Kidney (tissue), 14 donors: ENCODE results near the gene ZBTB17. TPM values are rescaled to one million over a fixed set of nuclear protein-coding genes. Genes with fewer than 3 reads are reported as not detected.
"Not testable (repeated sequence)": the region's sequence is repeated elsewhere in the genome, so short reads cannot be mapped to it uniquely, and the experiment has no call there.

Experiments
- DNase-seq, 5 donors: peaks; one replicate each; pipeline ENCODE4 v3.0.0-alpha.2; 2013 to 2020
- FAIRE-seq: peaks from 2 replicates; lab custom pipeline; 2012; peaks lifted over from hg19 to GRCh38; lab: Jason Lieb, UNC
- H3K27ac ChIP-seq, 2 donors: one replicate each; pipeline ENCODE4 v1.7.0; 2013; ENCODE audit warnings: low read depth in 2 of 2, low read length in 2 of 2, inconsistent platforms in 1 of 2
- H3K27me3 ChIP-seq: one replicate; pipeline ENCODE4 v1.7.1; 2013; ENCODE audit warnings: low read length, inconsistent platforms; ENCODE audit not compliant: control insufficient read depth, insufficient read depth
- H3K36me3 ChIP-seq, 3 donors: one replicate each; pipeline versions ENCODE4 v1.7.0 to v1.7.1; 2013; ENCODE audit warnings: low read length in 3 of 3, control low read depth in 1 of 3, inconsistent platforms in 1 of 3; ENCODE audit not compliant: insufficient read depth in 3 of 3, control insufficient read depth in 2 of 3
- H3K4me1 ChIP-seq, 3 donors: one replicate each; pipeline versions ENCODE4 v1.7.0 to v1.7.1; 2013; ENCODE audit warnings: low read length in 3 of 3, inconsistent platforms in 1 of 3, low read depth in 1 of 3; ENCODE audit not compliant: control insufficient read depth in 2 of 3, insufficient read depth in 2 of 3
- H3K4me3 ChIP-seq, 3 donors: one replicate each; pipeline versions ENCODE4 v1.7.0 to v1.8.1; 2013; ENCODE audit warnings: low read length in 3 of 3, control low read depth in 1 of 3, inconsistent platforms in 1 of 3
- H3K9ac ChIP-seq, 3 donors: one replicate each; pipeline versions ENCODE4 v1.7.0 to v1.7.1; 2013; ENCODE audit warnings: low read length in 3 of 3, control low read depth in 1 of 3, inconsistent platforms in 1 of 3
- H3K9me3 ChIP-seq, 3 donors: one replicate each; pipeline versions ENCODE4 v1.7.0 to v1.7.1; 2013; ENCODE audit warnings: low read length in 3 of 3, control low read depth in 1 of 3, inconsistent platforms in 1 of 3; ENCODE audit not compliant: control insufficient read depth in 2 of 3, insufficient read depth in 1 of 3
- intact Hi-C: fragments of 100-400 bp; cut with DNase I; formaldehyde crosslinking; loops from one replicate; pipeline ENCODE4 v1.11.1; 2022
- polyA plus RNA-seq: library from polyadenylated mRNA; stranded (reverse); fragments of 350-450 nt; fragmentation: Illumina TruSeq; extraction: RNeasy Lipid Tissue Mini Kit (QIAGEN cat#74804); gene quantifications from one replicate; pipeline ENCODE4 v1.2.3, GENCODE V29; 2014; ENCODE audit warnings: low read depth, low replicate concordance; ENCODE audit not compliant: insufficient read depth
- total RNA-seq: library from RNA; stranded (reverse); fragmentation: NEBNext Ultra II Directional; extraction: Animal tissue kit (Norgen Biotek cat#: 25700); gene quantifications from one replicate; pipeline ENCODE4 v1.2.1, GENCODE V29; 2021
- TF ChIP-seq, protein P1 (sequence below): IDR thresholded peaks from 3 replicates; pipeline ENCODE4 v1.5.1; 2012; ENCODE audit warnings: mild to moderate bottlenecking, moderate library complexity, borderline replicate concordance; ENCODE audit not compliant: insufficient read depth; ENCODE audit errors: extremely low read depth
- donor health status: control.
- donor health status: control.
- donor health status: control.
- donor health status: control.
- donor health status: control.
- donor health status: DM: yes; HTN: yes; CAD: no.
- donor health status: Normal renal cell carcinoma (clear cell type).

Gene ZBTB17
- total and polyA plus RNA-seq, 2 donors from 2014 or later, result 33.1 to 41.5 TPM

DNA sequence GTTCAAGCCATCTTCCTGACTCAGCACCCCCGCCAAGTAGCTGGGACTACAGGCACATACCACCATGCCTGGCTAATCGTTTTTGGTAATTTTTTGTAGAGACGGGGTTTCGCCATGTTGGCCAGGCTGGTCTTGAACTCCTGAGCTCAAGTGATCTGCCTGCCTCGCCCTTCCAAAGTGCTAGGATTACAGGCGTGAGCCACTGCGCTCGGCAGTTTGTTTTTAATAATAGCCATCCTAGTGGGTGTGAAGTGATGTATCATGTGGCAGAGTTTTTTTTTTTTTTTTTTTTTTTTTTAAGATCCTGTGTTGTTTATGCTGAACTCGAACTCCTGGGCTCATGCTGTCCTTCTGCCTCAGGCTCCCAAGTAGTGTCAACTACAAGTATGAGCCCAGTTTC, 76.6 kb downstream of the ZBTB17 start:
- no peak overlapping the region for H3K9ac ChIP-seq
- no peak for FAIRE-seq

DNA sequence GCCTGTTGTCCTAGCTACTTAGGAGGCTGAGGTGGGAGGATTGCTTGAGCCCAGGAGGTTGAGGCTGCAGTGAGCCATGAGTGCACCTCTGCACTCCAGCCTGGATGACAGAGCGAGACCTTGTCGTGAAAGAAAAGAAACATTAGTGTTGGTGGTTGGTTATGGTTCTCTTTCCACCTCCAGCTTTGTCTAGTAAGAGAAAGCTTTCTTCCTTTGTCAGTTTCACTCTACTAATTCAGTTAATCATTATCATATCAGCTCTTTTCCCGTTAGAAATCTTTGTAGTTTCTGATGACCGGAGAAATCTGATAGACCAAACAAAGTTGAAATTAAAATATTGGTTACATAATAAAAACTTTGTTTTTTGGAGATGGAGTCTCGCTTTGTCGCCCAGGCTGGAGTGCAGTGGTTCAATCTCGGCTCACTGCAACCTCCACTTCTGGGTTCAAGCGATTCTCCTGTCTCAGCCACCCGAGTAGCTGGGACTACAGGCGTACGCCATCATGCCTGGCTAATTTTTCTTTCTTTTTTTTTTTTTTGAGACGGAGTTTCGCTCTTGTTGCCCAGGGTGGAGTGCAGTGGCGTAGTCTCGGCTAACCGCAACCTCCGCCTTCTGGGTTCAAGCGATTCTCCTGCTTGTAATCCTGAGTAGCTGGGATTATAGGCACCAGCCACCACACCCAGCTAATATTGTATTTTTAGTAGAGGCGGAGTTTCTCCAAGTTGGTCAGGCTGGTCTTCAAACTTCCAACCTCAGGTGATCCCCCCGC, 78.9 kb downstream of the ZBTB17 start:
- H3K9me3 ChIP-seq, H3K36me3 ChIP-seq, H3K9ac ChIP-seq, DNase-seq, FAIRE-seq, H3K4me1 ChIP-seq, H3K27me3 ChIP-seq, intact Hi-C loops, H3K27ac ChIP-seq: not testable (repeated sequence)
- H3K4me3 ChIP-seq, result peak overlapping the region in 1 of 3 donors; percentile 17

More for the DNA sequence above, 76.6 kb downstream of the ZBTB17 start:
- Histone ChIP-seq H3K36me3 (no peaks in the 10 kb centered on the region), H3K27me3 (no peaks in the 10 kb centered on the region), H3K4me1 (no peaks in the 10 kb centered on the region), H3K4me3 (no peak overlapping the region), H3K27ac (no peak overlapping the region), H3K9me3 (no peaks in the 10 kb centered on the region)
- no peak for DNase-seq
- intact Hi-C loops, result no loop called here
- TF ChIP-seq, protein P1, sequence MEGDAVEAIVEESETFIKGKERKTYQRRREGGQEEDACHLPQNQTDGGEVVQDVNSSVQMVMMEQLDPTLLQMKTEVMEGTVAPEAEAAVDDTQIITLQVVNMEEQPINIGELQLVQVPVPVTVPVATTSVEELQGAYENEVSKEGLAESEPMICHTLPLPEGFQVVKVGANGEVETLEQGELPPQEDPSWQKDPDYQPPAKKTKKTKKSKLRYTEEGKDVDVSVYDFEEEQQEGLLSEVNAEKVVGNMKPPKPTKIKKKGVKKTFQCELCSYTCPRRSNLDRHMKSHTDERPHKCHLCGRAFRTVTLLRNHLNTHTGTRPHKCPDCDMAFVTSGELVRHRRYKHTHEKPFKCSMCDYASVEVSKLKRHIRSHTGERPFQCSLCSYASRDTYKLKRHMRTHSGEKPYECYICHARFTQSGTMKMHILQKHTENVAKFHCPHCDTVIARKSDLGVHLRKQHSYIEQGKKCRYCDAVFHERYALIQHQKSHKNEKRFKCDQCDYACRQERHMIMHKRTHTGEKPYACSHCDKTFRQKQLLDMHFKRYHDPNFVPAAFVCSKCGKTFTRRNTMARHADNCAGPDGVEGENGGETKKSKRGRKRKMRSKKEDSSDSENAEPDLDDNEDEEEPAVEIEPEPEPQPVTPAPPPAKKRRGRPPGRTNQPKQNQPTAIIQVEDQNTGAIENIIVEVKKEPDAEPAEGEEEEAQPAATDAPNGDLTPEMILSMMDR, result no peak

DNA sequence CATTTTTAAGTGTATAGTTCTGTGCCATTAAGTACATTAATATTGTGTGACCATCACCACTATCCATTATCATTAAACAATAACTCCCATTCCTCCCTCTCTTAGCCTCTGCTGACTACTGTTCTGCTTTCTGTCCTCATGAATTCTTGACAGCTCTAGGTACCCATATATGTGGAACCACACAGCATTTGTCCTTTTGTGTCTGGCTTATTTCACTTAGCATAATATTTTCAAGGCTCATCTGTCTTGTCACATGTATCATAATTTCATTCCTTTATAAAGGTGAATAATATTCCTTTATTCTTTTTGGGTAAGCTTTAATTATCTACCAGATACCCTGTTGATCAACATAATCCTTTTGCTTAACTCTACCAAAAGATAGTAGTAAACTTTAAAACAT, 80.7 kb downstream of the ZBTB17 start:
- no peak overlapping the region for H3K27ac ChIP-seq
- H3K4me3 ChIP-seq, result no peak overlapping the region
- intact Hi-C loops, result no loop called here
- peaks cover 2 to 4% (median 4%) of the 10 kb centered on the region in 3 donors for H3K4me1 ChIP-seq
- H3K9me3 ChIP-seq, result no peaks in the 10 kb centered on the region
- no peak overlapping the region for H3K9ac ChIP-seq
- H3K36me3 ChIP-seq, result no peaks in the 10 kb centered on the region
- TF ChIP-seq, protein P1, result no peak
- no peak for FAIRE-seq
- DNase-seq, result no peak
- H3K27me3 ChIP-seq, result no peaks in the 10 kb centered on the region

DNA sequence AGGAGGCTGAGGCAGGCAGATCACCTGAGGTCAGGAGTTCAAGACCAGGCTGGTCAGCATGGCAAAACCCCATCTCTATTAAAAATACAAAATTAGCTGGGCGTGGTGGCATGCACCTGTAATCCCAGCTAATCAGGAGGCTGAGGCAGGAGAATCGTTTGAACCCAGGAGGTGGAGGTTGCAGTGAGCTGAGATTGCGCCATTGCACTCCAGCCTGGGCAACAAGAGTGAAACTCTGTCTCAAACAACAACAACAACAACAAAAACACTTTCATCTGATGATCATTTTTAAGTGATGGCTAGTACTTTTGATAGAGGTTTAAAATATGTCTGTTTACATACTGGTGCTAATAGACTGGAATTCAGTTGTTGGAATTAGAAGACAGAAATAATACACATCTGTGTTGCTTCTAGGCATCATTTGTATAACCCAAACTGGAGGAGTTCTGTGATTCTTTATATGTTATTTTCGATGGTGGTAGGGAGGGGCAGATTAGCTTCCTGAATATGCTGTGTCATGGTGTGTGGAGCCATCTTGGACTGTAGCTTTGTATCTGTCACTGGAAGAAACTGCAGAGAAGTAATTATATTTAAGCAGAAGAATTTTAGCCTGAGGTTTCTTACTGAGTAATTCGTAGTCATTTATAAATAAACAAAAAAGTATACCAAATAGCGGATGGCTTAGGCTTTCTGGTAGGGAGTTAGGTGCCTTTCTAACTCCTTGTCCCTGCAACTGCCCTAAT, 82.9 kb downstream of the ZBTB17 start:
- H3K27ac ChIP-seq, H3K36me3 ChIP-seq, FAIRE-seq, H3K9ac ChIP-seq, H3K27me3 ChIP-seq, H3K4me1 ChIP-seq, intact Hi-C loops, H3K9me3 ChIP-seq, H3K4me3 ChIP-seq: not testable (repeated sequence)
- DNase-seq, result peak in 1 of 5 donors; percentile 18

Other genes with a start within 250 kb of the ZBTB17 start
- 1.5 TPM for gene SLC25A34, start 239.8 kb downstream of the ZBTB17 start, total RNA-seq
- gene SLC25A34, start 239.8 kb downstream of the ZBTB17 start, polyA plus RNA-seq, result 12.2 TPM
- gene TMEM82, start 233.6 kb downstream of the ZBTB17 start, total RNA-seq, result 2.0 TPM
- 25.4 TPM for gene TMEM82, start 233.6 kb downstream of the ZBTB17 start, polyA plus RNA-seq
- 89.3 TPM for gene FBLIM1, start 217.3 kb downstream of the ZBTB17 start, total RNA-seq
- 16.6 TPM for gene FBLIM1, start 217.3 kb downstream of the ZBTB17 start, polyA plus RNA-seq
- 0.91 TPM for gene UQCRHL, start 168.5 kb downstream of the ZBTB17 start, total RNA-seq
- 11.8 TPM for gene UQCRHL, start 168.5 kb downstream of the ZBTB17 start, polyA plus RNA-seq
- 70.7 TPM for gene SPEN, start 128.4 kb downstream of the ZBTB17 start, total RNA-seq
- 9.4 TPM for gene SPEN, start 128.4 kb downstream of the ZBTB17 start, polyA plus RNA-seq
- 0.22 TPM for gene SRARP, start 28.1 kb upstream of the ZBTB17 start, total RNA-seq
- gene SRARP, start 28.1 kb upstream of the ZBTB17 start, polyA plus RNA-seq, result 4.0 TPM
- gene HSPB7, start 41.9 kb upstream of the ZBTB17 start, total RNA-seq, result 29.1 TPM
- 17.0 TPM for gene HSPB7, start 41.9 kb upstream of the ZBTB17 start, polyA plus RNA-seq
- 7.8 TPM for gene CLCNKA, start 45.9 kb upstream of the ZBTB17 start, total RNA-seq
- gene CLCNKA, start 45.9 kb upstream of the ZBTB17 start, polyA plus RNA-seq, result 187 TPM
- gene CLCNKB, start 67.7 kb upstream of the ZBTB17 start, total RNA-seq, result 60.6 TPM
- gene CLCNKB, start 67.7 kb upstream of the ZBTB17 start, polyA plus RNA-seq, result 519 TPM
- 5.0 TPM for gene FAM131C, start 97.5 kb upstream of the ZBTB17 start, total RNA-seq
- gene FAM131C, start 97.5 kb upstream of the ZBTB17 start, polyA plus RNA-seq, result 12.0 TPM
- 34.2 TPM for gene EPHA2, start 180.0 kb upstream of the ZBTB17 start, total RNA-seq
- 5.5 TPM for gene EPHA2, start 180.0 kb upstream of the ZBTB17 start, polyA plus RNA-seq
- gene ARHGEF19, start 236.6 kb upstream of the ZBTB17 start, total RNA-seq, result 8.2 TPM
- 3.5 TPM for gene ARHGEF19, start 236.6 kb upstream of the ZBTB17 start, polyA plus RNA-seq